Body of pancreas (tissue), 4 donors: Measurements from ENCODE around the gene REEP5. TPM values are rescaled to one million over a fixed set of nuclear protein-coding genes. Genes with fewer than 3 reads are reported as not detected.

Experiments
- ATAC-seq: fragments of 150-250 bp; one replicate; pipeline ENCODE4 v1.9.1; 2016
- DNase-seq, 4 donors: peaks; one replicate each; pipeline ENCODE4 v3.0.0-alpha.2; 2019
- H3K27ac ChIP-seq, 4 donors: fragments of 200-600 bp; sonication (generic); 1 replicate in 3 of 4; 2 replicates in 1 of 4; pipeline versions ENCODE4 v1.5.1 to v1.6.1; 2016 to 2019; ENCODE audit warnings: mild to moderate bottlenecking in 1 of 4, mixed read lengths in 1 of 4, moderate library complexity in 1 of 4
- H3K27me3 ChIP-seq, 2 donors: fragments of 200-600 bp; sonication (generic); one replicate each; pipeline ENCODE4 v1.6.0; 2016; ENCODE audit warnings: mild to moderate bottlenecking in 1 of 2
- H3K36me3 ChIP-seq, 2 donors: fragments of 200-600 bp; sonication (generic); replicated peaks in 1 of 2; 2 replicates each; pipeline ENCODE4 v1.5.1; 2016; ENCODE audit warnings: low read depth in 2 of 2; ENCODE audit not compliant: insufficient read depth in 1 of 2
- H3K4me1 ChIP-seq: fragments of 200-600 bp; sonication (generic); one replicate; pipeline ENCODE4 v1.6.0; 2016
- H3K4me3 ChIP-seq, 2 donors: fragments of 200-600 bp; sonication (generic); 1 replicate in 1 of 2; 2 replicates in 1 of 2; pipeline ENCODE4 v1.5.1; 2016 to 2019
- H3K9me3 ChIP-seq, 3 donors: fragments of 200-600 bp; sonication (generic); 1 replicate in 2 of 3; 2 replicates in 1 of 3; pipeline ENCODE4 v1.5.1; 2016
- CTCF ChIP-seq, 7 experiments: fragments of 450-650 bp in 4 of 7; fragments of 200-600 bp in 3 of 7; sonication (generic) in 3 of 7; IDR thresholded peaks; one replicate each; pipeline ENCODE4 v1.5.1; 2016 to 2019; ENCODE audit warnings: antibody characterized with exemption in 7 of 7
- POLR2A ChIP-seq, 3 donors: fragments of 450-650 bp; IDR thresholded peaks; one replicate each; pipeline ENCODE4 v1.6.1; 2016; ENCODE audit warnings: antibody characterized with exemption in 3 of 3, mild to moderate bottlenecking in 2 of 3
- whole genome bisulfite sequencing, 2 donors: methylation state at CpG; one replicate each; pipeline ENCODE4 v1.1.5; 2017; 5-methylcytosine and 5-hydroxymethylcytosine counted together
- intact Hi-C: fragments of 100-400 bp; cut with DNase I; formaldehyde crosslinking; loops from one replicate; pipeline ENCODE4 v1.15.1; 2023
- total RNA-seq, 2 donors: library from RNA; depleted of rRNA; stranded (reverse); fragments of >200 nt; gene quantifications; one replicate each; pipeline ENCODE4 v1.1.0, GENCODE V29; 2016

REEP5 gene
- total RNA-seq, 2 donors from 2014 or later, result 52.1 to 53.4 TPM

GRCh38 chr5:112923988-112924387 is 2.0 kb upstream of the REEP5 start:
- intact Hi-C loops, result no loop called here
- no peaks in the 10 kb centered on the region for H3K27me3 ChIP-seq
- H3K4me1 ChIP-seq, result peaks cover 24% of the 10 kb centered on the region
- TF ChIP-seq CTCF (IDR thresholded peaks at IDR 0.05) (no peak), POLR2A (IDR thresholded peaks at IDR 0.05) (no peak)
- WGBS, 2 donors, result 76 to 83% methylated on average over 6 of the region's 6 CpGs
- H3K36me3 ChIP-seq, result no peaks in the 10 kb centered on the region
- H3K27ac ChIP-seq, result no peak overlapping the region
- H3K9me3 ChIP-seq, result no peaks in the 10 kb centered on the region
- no peak for DNase-seq
- no peak overlapping the region for H3K4me3 ChIP-seq
- ATAC-seq, result no peak

GRCh38 chr5:112923148-112923917 is 1.3 kb upstream of the REEP5 start:
- DNase-seq, result peak in 1 of 4 donors; percentile 24
- H3K4me1 ChIP-seq, result peaks cover 31% of the 10 kb centered on the region
- intact Hi-C loops, result no loop called here
- WGBS, 2 donors, result 48 to 69% methylated on average over 6 of the region's 6 CpGs
- TF ChIP-seq POLR2A (IDR thresholded peaks at IDR 0.05), result no peak
- no peak for TF ChIP-seq CTCF (IDR thresholded peaks at IDR 0.05)
- no peaks in the 10 kb centered on the region for H3K9me3 ChIP-seq
- H3K27ac ChIP-seq, result peak overlapping the region in 1 of 4 donors; percentile 99
- H3K27me3 ChIP-seq, result no peaks in the 10 kb centered on the region
- H3K36me3 ChIP-seq, result no peaks in the 10 kb centered on the region
- no peak overlapping the region for H3K4me3 ChIP-seq
- ATAC-seq, result no peak

GRCh38 chr5:112921026-112921832 is 798 bp downstream of the REEP5 start:
- intact Hi-C loops, result no loop called here
- peak; percentile 65 to 79 (median 68) for DNase-seq
- Histone ChIP-seq H3K36me3 (peaks cover 0 to 3% of the 10 kb centered on the region in 2 donors), H3K27ac (peak overlapping the region; percentile 76 to 99 (median 94)), H3K27me3 (no peaks in the 10 kb centered on the region), H3K4me1 (peaks cover 52% of the 10 kb centered on the region), H3K4me3 (peak overlapping the region; percentile 52 to 75), H3K9me3 (no peaks in the 10 kb centered on the region)
- WGBS, 2 donors, result 0 to 1% methylated on average over 8 to 55 of the region's 68 CpGs
- ATAC-seq, result peak; percentile 75
- TF ChIP-seq CTCF (IDR thresholded peaks at IDR 0.05) (peak in 1 of 7 experiments; percentile 8), POLR2A (IDR thresholded peaks at IDR 0.05) (peak in 2 of 3 donors; percentile 52 to 56)

GRCh38 chr5:112919972-112920371 is 2.1 kb downstream of the REEP5 start:
- ATAC-seq (no peak), DNase-seq (no peak)
- no peak for TF ChIP-seq CTCF (IDR thresholded peaks at IDR 0.05)
- TF ChIP-seq POLR2A (IDR thresholded peaks at IDR 0.05), result no peak
- Histone ChIP-seq H3K4me3 (no peak overlapping the region), H3K4me1 (peaks cover 64% of the 10 kb centered on the region), H3K36me3 (peaks cover 0 to 3% of the 10 kb centered on the region in 2 donors), H3K27me3 (no peaks in the 10 kb centered on the region), H3K27ac (no peak overlapping the region), H3K9me3 (no peaks in the 10 kb centered on the region)
- intact Hi-C loops, result no loop called here
- WGBS, 2 donors, result 87 to 90% methylated on average over 6 of the region's 6 CpGs
